H1 (cell line): ENCODE measurements around the gene ST8SIA4.

ENCODE experiments used
- CBX8 ChIP-seq: fragments of 300-800, 300-1000 bp; sonication (generic); IDR thresholded peaks from 2 replicates; pipeline ENCODE4 v1.7.1; 2016; ENCODE audit warnings: low read depth, low read length, borderline replicate concordance
- CHD1 ChIP-seq: IDR thresholded peaks from 2 replicates; pipeline ENCODE4 v1.6.1; 2012; ENCODE audit warnings: low read depth, low read length, improper control_type of control experiment
- CTCF ChIP-seq, 3 experiments: IDR thresholded peaks; 1 replicate in 2 of 3; 2 replicates in 1 of 3; pipeline versions ENCODE4 v1.5.1 to v1.6.1; 2011; ENCODE audit warnings: low read length in 3 of 3, mild to moderate bottlenecking in 3 of 3, inconsistent platforms in 2 of 3, low read depth in 1 of 3, moderate library complexity in 1 of 3; ENCODE audit not compliant: insufficient read depth in 1 of 3; ENCODE audit errors: control extremely low read depth in 1 of 3
- EGR1 ChIP-seq: IDR thresholded peaks from 2 replicates; pipeline ENCODE4 v1.6.1; 2011; ENCODE audit warnings: low read depth, low read length, borderline replicate concordance
- JUN ChIP-seq: IDR thresholded peaks from 2 replicates; pipeline ENCODE4 v1.6.1; 2011; ENCODE audit warnings: low read depth, mild to moderate bottlenecking, improper control_type of control experiment, low read length
- KDM1A ChIP-seq: fragments of 200-600, 300-600 bp; sonication (generic); IDR thresholded peaks from 2 replicates; pipeline ENCODE4 v1.7.1; 2016; ENCODE audit warnings: mild to moderate bottlenecking, low read length, borderline replicate concordance
- PHF8 ChIP-seq: fragments of 200-600 bp; sonication (generic); conservative IDR thresholded peaks from 2 replicates; pipeline ENCODE4 v1.7.1; 2012; ENCODE audit warnings: low read depth, mild to moderate bottlenecking, inconsistent platforms, low read length, moderate library complexity
- RAD21 ChIP-seq, 2 experiments: IDR thresholded peaks in 1 of 2; conservative IDR thresholded peaks in 1 of 2; 2 replicates each; pipeline ENCODE4 v1.6.1; 2011; ENCODE audit warnings: low read depth in 2 of 2, low read length in 2 of 2, improper control_type of control experiment in 1 of 2, inconsistent platforms in 1 of 2, mild to moderate bottlenecking in 1 of 2, moderate library complexity in 1 of 2
- RFX5 ChIP-seq: IDR thresholded peaks from 2 replicates; pipeline ENCODE4 v1.6.1; 2011; ENCODE audit warnings: low read depth, low read length, improper control_type of control experiment, borderline replicate concordance
- SIN3A ChIP-seq, 2 experiments: IDR thresholded peaks in 1 of 2; conservative IDR thresholded peaks in 1 of 2; 2 replicates each; pipeline ENCODE4 v1.6.1; 2011 to 2012; ENCODE audit warnings: low read length in 2 of 2, improper control_type of control experiment in 1 of 2, low read depth in 1 of 2, mild to moderate bottlenecking in 1 of 2
- YY1 ChIP-seq: IDR thresholded peaks from 2 replicates; pipeline ENCODE4 v1.6.1; 2011; ENCODE audit warnings: low read depth, mild to moderate bottlenecking, low read length
- ZNF274 ChIP-seq: IDR thresholded peaks from 2 replicates; pipeline ENCODE4 v1.7.0; 2012; ENCODE audit warnings: low read length, borderline replicate concordance; ENCODE audit errors: extremely low read depth

- no peak for TF ChIP-seq CBX8
- no peak for TF ChIP-seq CTCF (IDR thresholded peaks at IDR 0.05; ENCODE audit: control extremely low read depth in 1 of 3, insufficient read depth in 1 of 3, low read depth in 1 of 3, low read length in 3 of 3)
- no peak for TF ChIP-seq KDM1A
- TF ChIP-seq RFX5 = no peak
- no peak for TF ChIP-seq RAD21 (IDR thresholded peaks at IDR 0.05 in 1 of 2, conservative IDR thresholded peaks at IDR 0.05 in 1 of 2; ENCODE audit: low read depth in 2 of 2, low read length in 2 of 2)
- no peak for TF ChIP-seq CHD1
- no peak for TF ChIP-seq JUN
- TF ChIP-seq PHF8 = no peak
- TF ChIP-seq SIN3A (conservative IDR thresholded peaks at IDR 0.05 in 1 of 2, IDR thresholded peaks at IDR 0.05 in 1 of 2; ENCODE audit: low read depth in 1 of 2, low read length in 2 of 2) = no peak
- no peak for TF ChIP-seq YY1
- TF ChIP-seq EGR1 = no peak
- no peak for TF ChIP-seq ZNF274
Measured at GRCh38 chr5:100889896-100890295, 13.2 kb downstream of the ST8SIA4 start.
